ENCODE data around the gene MYO5B.

Gene MYO5B

GRCh38 chr18:49884959-49885358, 310.0 kb downstream of the MYO5B start:
- no peak for DNase-seq (ENCODE audit: low read depth)

GRCh38 chr18:49884465-49884864, 310.5 kb downstream of the MYO5B start:
- DNase-seq (ENCODE audit: low read depth): no peak

GRCh38 chr18:49880661-49881060, 314.3 kb downstream of the MYO5B start:
- DNase-seq (ENCODE audit: low read depth): peak; percentile 79

GRCh38 chr18:49879271-49879580, 315.7 kb downstream of the MYO5B start:
- no peak for DNase-seq (ENCODE audit: low read depth)

GRCh38 chr18:49878567-49879270, 316.2 kb downstream of the MYO5B start:
- peak; percentile 87 for DNase-seq (ENCODE audit: low read depth)

GRCh38 chr18:49878015-49878414, 316.9 kb downstream of the MYO5B start:
- no peak for DNase-seq (ENCODE audit: low read depth)

- peak; percentile 51 for DNase-seq (ENCODE audit: low read depth)
Measured at GRCh38 chr18:49876536-49876935, 318.4 kb downstream of the MYO5B start.

GRCh38 chr18:49875783-49876182, 319.2 kb downstream of the MYO5B start:
- DNase-seq (ENCODE audit: low read depth): no peak

- no peak for DNase-seq (ENCODE audit: low read depth)
Measured at GRCh38 chr18:49875155-49875554, 319.8 kb downstream of the MYO5B start.

GRCh38 chr18:49874238-49874637, 320.7 kb downstream of the MYO5B start:
- DNase-seq (ENCODE audit: low read depth): no peak

- no peak for DNase-seq (ENCODE audit: low read depth)
Measured at GRCh38 chr18:49869354-49869753, 325.6 kb downstream of the MYO5B start.

GRCh38 chr18:49866680-49867079, 328.3 kb downstream of the MYO5B start:
- DNase-seq (ENCODE audit: low read depth): no peak

- DNase-seq (ENCODE audit: low read depth): no peak
Measured at GRCh38 chr18:49865401-49865800, 329.5 kb downstream of the MYO5B start.

GRCh38 chr18:49863769-49864621, 331.0 kb downstream of the MYO5B start:
- no peak for DNase-seq (ENCODE audit: low read depth)

- DNase-seq (ENCODE audit: low read depth): no peak
Measured at GRCh38 chr18:49862656-49863385, 332.1 kb downstream of the MYO5B start.

- no peak for DNase-seq (ENCODE audit: low read depth)
Measured at GRCh38 chr18:49861659-49862058, 333.3 kb downstream of the MYO5B start.

- DNase-seq (ENCODE audit: low read depth): no peak
Measured at GRCh38 chr18:49859725-49860124, 335.2 kb downstream of the MYO5B start.

- no peak for DNase-seq (ENCODE audit: low read depth)
Measured at GRCh38 chr18:49859021-49859359, 336.0 kb downstream of the MYO5B start.

- DNase-seq (ENCODE audit: low read depth): peak; percentile 62
Measured at GRCh38 chr18:49858309-49859020, 336.5 kb downstream of the MYO5B start.

- DNase-seq (ENCODE audit: low read depth): no peak
Measured at GRCh38 chr18:49857708-49858107, 337.2 kb downstream of the MYO5B start.

- DNase-seq (ENCODE audit: low read depth): no peak
Measured at GRCh38 chr18:49856496-49856895, 338.5 kb downstream of the MYO5B start.

GRCh38 chr18:49855711-49856415, 339.1 kb downstream of the MYO5B start:
- no peak for DNase-seq (ENCODE audit: low read depth)

All from amniotic epithelial cell (primary cell).